ENCODE data around the gene RNF151.

DNA sequence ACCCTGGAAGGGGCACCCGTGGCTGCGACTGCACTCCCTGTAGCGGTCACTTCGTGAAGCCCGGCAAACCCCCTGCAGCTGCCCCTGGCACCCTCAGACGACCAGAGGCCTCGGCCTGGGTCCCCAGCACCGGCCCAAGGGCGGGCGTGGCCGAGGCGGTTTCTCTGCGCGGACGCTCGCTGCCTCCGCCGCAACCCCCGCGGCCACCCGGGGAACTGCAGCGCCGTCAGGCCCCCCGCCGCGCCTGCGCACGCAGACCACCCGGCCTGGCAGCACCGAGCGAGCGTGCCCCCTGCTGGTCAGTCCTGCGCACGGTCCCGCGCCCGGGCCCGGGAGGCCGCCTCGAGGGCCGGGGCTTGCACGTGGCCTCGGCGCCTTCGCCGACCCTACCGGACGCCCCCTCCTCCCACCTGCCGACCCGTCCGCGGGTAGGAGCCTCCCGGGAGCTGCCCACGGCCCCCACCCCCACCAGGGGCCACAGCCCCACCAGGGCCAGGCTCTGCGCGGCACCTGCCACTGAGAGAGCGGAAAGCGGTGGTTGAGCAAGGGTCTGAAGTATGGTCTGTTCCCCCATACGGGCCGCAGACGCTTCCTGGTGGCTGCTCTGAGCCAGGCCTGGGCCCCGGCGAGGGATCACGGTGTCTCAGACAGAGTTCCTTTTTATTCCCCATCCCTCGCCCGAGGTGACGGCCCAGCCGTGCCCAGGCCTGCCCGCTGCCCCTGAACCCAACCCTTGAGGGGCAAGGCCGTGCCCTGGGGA, 36.9 kb upstream of the RNF151 start:
- TF ChIP-seq NR2F2 (IDR thresholded peaks at IDR 0.05; ENCODE audit: borderline replicate concordance, low read depth) (no peak), YEATS2 (CRISPR knock-in tag; IDR thresholded peaks at IDR 0.05; ENCODE audit: borderline replicate concordance) (no peak), CREB1 (IDR thresholded peaks at IDR 0.05) (no peak; the same call in 1 of the 2 replicates), CREB1 (CRISPR knock-in tag; IDR thresholded peaks at IDR 0.05) (no peak), EZH2 (conservative IDR thresholded peaks at IDR 0.05; ENCODE audit: low read depth, low read length) (no peak), ZBTB1 (CRISPR knock-in tag; IDR thresholded peaks at IDR 0.05; ENCODE audit: borderline replicate concordance) (no peak)

Measured in HepG2 (cell line).